Myocyte (in vitro differentiated cells): ENCODE data around the gene TSPAN18. TPM values are rescaled to one million over a fixed set of nuclear protein-coding genes. Genes with fewer than 3 reads are reported as not detected.

ENCODE experiments used
- DNase-seq: peaks from one replicate; pipeline ENCODE4 v3.0.0-alpha.2; 2012; ENCODE audit warnings: low read depth
- total RNA-seq: library from RNA; depleted of rRNA; stranded (reverse); fragments of >200 nt; gene quantifications from 2 replicates; pipeline ENCODE4 v1.2.3, GENCODE V29; 2014

The TSPAN18 gene
- total RNA-seq, 1 donor from 2014 or later: 1.3 TPM

DNA sequence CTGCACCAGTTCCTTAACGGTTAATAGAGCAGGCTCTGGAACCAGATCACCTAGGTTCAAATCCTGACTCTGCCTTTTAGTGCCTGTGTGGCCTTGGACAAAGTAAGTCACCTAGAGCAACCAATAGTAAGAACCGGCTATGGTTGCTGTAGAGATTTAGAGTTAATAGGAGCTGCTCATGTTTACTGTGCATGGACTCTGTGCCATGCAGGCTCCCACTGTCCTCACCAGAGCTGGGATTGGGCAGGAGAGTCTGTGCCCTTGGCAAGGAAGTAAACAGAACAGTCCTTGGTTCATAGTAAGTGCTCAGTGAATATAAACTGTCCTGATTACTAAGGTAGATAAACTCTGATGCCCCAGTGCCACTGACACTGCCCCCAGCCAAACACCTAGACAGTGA, 225.3 kb downstream of the TSPAN18 start:
- no peak for DNase-seq

DNA sequence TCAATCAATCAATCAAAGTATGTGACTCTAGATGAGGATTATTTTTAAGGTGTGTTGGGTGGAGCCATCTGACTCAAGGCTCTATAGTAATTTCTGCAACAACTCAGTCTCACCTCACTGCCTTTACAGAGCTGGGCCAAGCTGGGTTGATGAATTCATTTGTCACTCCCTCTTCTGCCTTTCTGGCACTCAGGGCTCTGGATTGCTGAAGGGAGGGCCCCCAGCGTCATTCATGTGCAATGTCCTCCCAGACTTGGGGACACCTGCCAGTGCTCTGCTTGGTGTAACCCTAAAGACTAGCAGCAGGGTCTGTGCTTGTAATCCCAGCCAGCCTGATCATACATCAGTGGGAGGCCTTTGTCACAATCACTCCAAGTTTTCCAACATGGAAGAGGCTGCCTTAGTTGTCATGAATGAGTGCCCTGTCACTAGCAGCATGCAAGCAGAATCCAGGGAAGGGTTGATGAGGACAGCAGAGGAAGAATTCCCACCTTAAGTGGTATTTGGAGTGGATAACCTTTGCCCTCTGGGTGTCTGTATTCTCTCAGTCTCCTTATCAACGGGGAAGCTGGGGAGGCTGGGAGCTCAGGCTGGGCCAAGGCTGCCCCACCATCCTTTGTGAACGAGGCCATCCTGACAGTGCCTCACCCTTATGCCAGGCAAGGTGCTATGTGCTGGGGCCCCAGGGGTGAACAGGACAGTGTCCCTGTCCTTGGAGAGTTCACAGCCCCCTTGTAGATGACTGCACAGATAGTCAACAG, 225.9 kb downstream of the TSPAN18 start:
- no peak for DNase-seq

GRCh38 chr11:44954051-44954906, 227.5 kb downstream of the TSPAN18 start:
- no peak for DNase-seq

- DNase-seq: peak; percentile 93
These were observed 228.4 kb downstream of the TSPAN18 start for GRCh38 chr11:44955015-44955738.

GRCh38 chr11:44957040-44957515, 230.3 kb downstream of the TSPAN18 start:
- DNase-seq: no peak

DNA sequence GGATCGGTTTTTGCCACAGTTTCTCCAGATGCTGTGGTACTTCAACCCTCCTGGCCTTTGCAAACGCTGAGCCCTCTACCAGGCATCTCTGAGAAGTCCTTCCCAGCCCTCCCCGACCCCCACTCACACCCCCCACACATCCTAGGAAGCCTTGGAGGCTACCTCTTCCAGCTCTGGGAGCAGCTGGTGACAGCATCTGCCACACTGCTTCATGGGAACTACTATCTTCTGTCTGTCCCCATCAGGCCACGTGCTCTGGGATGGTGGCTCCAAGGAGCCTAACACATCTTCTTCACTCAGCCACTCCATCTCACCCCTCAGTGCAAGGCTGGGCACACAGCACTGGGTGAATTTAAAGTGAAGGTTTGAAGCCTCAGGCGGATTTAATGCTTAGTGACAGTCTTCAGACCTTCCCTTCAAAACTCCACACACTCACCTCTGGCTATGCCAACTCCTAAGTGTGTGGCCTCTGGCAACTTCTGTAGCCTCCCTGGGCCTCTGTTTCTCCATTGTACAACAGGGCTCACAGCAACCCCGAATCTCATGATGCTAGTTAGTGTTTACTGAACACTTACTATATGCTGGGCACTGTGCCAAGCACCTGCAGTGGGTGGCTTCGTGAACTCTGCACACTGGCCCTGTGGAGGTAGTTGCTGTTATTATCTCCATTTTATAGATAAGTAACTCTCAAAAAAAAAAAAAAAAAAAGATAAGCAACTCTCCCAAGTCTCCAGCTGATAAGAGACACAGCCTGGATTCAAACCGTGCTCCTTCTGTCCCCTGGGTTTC, 231.2 kb downstream of the TSPAN18 start:
- DNase-seq: no peak

DNA sequence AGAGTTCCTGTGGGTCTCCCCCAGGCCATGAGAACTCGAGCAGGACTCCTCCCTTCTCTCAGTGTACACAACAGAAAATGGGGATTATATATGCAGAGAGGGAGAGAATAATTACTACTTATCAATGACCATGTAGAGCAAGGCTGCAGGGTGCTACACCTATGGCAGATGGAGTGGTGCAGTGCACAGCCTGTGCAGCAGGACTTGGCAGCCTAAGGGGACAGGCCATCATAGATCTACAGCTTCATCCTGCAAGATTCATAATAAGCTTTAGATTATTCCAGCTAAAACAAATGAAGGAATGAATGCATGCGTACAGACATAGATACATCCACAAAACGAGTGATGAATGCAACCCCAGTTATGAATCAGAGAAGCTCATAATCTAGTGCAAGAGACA, 232.3 kb downstream of the TSPAN18 start:
- DNase-seq: no peak

DNA sequence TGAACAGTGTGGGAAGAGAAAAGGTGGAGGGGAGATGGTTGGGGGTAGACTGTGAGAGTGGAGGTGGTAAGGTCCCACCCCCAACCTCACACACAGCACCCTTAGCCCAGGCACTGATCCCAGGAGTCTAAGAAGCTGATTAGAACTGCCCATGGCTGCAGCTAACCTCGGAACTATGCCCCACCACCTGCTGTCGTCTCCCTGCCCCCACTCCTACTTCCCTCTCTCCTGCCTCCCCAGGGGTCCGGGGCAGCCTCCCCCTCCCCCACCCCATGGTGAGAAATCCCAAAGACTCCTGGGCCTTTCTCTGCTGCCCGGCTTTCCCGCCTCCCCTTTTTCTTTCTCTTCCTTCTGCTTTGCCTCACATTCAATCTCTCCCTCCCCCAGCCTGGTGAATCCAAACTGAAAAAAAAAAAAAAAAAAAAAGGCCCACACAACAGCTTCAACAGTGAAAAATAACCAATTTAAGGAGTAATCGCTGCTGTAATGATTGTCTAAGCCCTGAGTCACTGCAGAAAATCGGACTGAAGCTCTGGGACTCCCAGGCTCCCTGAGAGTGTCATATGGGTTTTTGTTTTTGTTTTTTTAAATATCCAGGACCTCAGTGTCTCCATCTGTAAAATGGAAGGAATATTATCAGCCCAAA, 233.6 kb downstream of the TSPAN18 start:
- DNase-seq: no peak

DNA sequence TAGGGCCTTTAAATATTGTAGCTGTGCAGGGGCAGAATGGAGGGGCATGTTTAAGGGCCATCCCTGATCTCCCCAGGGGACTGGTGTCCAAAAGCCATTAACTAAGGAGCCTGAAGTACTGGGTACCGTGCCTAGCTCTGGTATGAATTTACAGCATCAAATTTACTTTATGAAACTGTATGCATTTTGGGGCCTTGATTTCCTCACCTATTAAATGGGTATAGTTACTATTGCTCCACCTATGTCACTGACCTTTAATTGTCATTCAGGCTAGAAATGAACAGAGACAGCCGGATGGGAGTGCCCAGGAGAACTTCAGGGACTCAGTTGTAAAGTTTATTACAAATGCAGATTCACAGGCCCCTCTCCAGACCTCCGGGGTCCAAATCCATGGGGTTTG, 235.7 kb downstream of the TSPAN18 start:
- no peak for DNase-seq

- no peak for DNase-seq
These were observed 236.4 kb downstream of the TSPAN18 start for GRCh38 chr11:44963136-44963535.

DNA sequence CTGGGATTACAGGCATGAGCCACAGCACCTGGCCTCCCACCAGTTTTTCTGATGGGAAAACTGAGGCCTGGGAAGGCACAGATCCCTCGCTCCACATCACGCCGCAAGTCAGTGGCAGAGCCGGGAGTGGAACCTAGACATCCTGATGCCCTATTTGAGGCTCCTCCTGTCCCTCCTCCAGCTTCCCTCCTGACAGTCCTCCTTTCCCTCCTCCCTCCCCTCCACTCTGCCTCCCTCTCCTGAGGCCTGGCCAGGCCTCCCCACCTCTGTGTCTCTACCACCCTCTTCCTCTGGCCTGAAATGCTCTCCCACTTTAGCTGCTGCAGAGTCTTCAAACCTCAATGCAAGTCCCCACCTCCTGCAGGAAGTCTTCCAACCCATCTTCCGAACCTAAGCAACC, 237.2 kb downstream of the TSPAN18 start:
- no peak for DNase-seq

DNA sequence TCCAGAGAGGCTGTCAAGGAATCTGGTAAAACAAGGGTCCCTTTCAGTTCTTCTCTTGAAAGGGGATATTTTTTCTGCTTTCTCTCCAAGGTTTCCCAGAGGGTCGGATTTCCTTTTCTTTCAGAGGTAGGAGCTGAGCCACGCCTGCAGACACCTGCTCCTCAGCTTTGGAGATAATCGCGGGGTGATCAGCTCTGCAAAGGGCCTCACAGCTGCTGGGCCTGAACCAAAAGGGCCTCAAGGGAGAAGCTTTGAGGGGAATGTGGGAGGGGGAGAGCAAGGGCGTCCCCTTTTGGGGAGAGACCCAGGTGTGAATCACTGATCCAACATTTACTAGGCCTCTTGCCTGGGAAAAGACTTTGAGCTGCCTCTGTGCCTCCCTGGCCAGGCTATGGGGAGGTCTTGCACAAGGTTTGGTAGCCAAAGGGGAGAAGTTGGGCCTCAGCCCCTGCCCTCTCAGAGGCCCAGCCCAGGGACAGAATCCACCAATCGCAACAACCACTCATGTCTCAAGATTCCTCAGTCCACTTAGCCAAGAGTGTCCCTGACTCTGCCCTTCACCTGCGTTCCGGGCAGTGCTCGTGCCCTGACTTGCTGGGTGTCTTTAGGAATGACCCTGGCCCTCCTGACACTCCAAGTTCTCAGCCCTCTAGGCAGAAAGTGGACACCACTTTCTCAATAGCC, 237.9 kb downstream of the TSPAN18 start:
- no peak for DNase-seq

GRCh38 chr11:44966694-44967093, 239.9 kb downstream of the TSPAN18 start:
- no peak for DNase-seq

DNA sequence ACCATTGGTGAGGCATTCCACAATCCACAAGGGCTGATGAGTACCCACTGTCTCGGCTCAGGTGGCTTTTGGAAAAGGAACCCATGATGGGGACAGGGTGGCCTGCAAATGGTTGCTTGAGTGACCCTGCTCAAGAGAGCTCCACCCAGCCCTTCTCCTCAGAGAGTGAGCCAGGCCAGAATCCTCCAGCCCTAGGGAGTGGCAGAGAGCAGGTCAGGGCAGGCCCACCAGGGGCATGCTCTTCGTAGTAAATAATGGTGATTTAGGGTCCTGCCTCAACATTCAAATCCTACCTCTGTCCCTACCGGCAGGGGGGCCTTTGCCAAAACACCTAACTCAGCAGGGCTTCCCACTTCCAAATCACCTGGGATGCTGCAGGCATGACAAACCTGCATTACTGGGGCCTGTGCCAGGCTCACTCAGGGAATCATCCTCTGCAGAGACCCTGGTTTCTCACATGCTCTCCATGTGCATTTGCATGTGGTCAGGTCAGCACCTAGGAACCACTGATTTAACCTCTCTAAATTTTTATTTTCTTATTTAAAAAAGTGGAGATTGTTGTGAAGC, 241.3 kb downstream of the TSPAN18 start:
- no peak for DNase-seq

- DNase-seq: no peak
These were observed 241.7 kb downstream of the TSPAN18 start for GRCh38 chr11:44968510-44968909.

- no peak for DNase-seq
These were observed 243.0 kb downstream of the TSPAN18 start for GRCh38 chr11:44969651-44970252.

DNA sequence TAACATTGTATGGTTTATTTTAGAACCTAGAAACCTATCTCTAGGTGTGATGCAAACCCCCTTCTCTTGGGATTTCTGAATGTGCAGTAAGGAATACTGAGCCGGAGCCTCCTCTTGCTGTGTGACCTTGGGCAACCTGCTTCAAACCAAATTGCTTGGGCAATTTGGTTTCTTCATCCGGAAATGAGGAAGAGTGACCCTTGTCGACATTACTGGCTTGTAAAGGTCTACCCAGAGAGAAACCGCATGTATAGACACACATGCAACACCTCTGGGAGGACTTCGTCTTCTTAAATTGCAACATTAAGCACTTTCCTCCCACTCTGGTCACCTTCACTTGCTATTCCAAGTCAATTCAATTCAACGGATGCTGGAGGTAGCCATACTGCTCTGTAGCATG, 243.5 kb downstream of the TSPAN18 start:
- no peak for DNase-seq

DNA sequence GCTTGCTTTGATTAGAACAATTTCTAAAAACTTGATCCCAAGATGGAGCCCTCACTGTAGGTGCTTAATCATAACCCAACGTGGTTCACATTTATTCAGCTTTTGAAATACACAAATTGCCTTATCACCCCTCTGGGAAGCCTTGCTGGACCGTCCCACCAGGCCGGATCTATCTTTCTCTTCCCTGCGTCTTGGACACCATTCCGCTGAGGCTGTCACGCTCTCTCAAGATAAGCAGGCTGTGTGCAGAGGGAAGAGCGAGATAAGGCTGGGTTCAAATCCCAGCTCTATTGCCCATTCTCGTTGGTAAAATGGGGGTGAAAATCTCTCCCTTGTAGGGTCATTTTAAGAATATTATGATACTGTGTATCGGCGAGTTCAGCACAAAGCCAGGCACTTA, 244.4 kb downstream of the TSPAN18 start:
- no peak for DNase-seq
